ENCODE results near the gene CHCT1. TPM values are rescaled to one million over a fixed set of nuclear protein-coding genes. Genes with fewer than 3 reads are reported as not detected.

Gene CHCT1
- polyA plus RNA-seq, 1 donor (not counting 4 experiments of a cell fraction or from before 2014, with no cell fraction given), result not detected

- Histone ChIP-seq H4K20me1 (ENCODE audit: control insufficient read depth, extremely low read depth, insufficient read depth, low read length) (no peaks in the 10 kb centered on the region), H3K4me3 (ENCODE audit: control insufficient read depth in 2 of 3, extremely low read depth in 1 of 3, insufficient read depth in 2 of 3, low read depth in 1 of 3, low read length in 3 of 3) (no peak overlapping the region), H3K4me2 (ENCODE audit: control insufficient read depth, extremely low read depth, insufficient read depth, low read depth, low read length) (no peak overlapping the region), H3K9me1 (ENCODE audit: control insufficient read depth, extremely low read depth, insufficient read depth, low read length) (no peaks in the 10 kb centered on the region), H3K27me3 (ENCODE audit: control insufficient read depth, extremely low read depth, insufficient read depth, low read length) (no peaks in the 10 kb centered on the region), H2AFZ (ENCODE audit: control insufficient read depth, low read length) (no peak overlapping the region), H3K9me3 (ENCODE audit: control insufficient read depth, low read depth, low read length) (no peaks in the 10 kb centered on the region), H3K36me3 (ENCODE audit: control insufficient read depth in 2 of 2, extremely low read depth in 1 of 2, insufficient read depth in 2 of 2, low read length in 2 of 2) (no peaks in the 10 kb centered on the region), H3K79me2 (ENCODE audit: control insufficient read depth, insufficient read depth, low read length) (no peaks in the 10 kb centered on the region), H3K27ac (ENCODE audit: control insufficient read depth, insufficient read depth, low read length) (no peak overlapping the region), H3K9ac (ENCODE audit: control insufficient read depth, extremely low read depth, insufficient read depth, low read length) (no peak overlapping the region), H3K4me1 (ENCODE audit: control insufficient read depth, extremely low read depth, insufficient read depth, low read length) (no peaks in the 10 kb centered on the region)
- no peak for FAIRE-seq
- TF ChIP-seq CTCF (optimal IDR thresholded peaks at IDR 0.05 in 1 of 3, IDR thresholded peaks at IDR 0.05 in 1 of 3, conservative IDR thresholded peaks at IDR 0.05 in 1 of 3; ENCODE audit: extremely low read depth in 1 of 3, insufficient read depth in 2 of 3, low read length in 3 of 3) (no peak), EZH2 (IDR thresholded peaks at IDR 0.05; ENCODE audit: low read length) (no peak)
- dilution Hi-C loops (cut with MboI; ENCODE audit: extremely low pct_ligation_motif_present, low sequenced_read_pairs), result no loop called here
- no peak for DNase-seq (ENCODE audit: low read depth, low spot score)
Measured at GRCh38 chr17:60406887-60407286, 15.4 kb upstream of the CHCT1 start.

GRCh38 chr17:60410001-60410400, 12.3 kb upstream of the CHCT1 start:
- H3K27ac ChIP-seq (ENCODE audit: control insufficient read depth, insufficient read depth, low read length), result no peak overlapping the region
- no peak overlapping the region for H3K4me2 ChIP-seq (ENCODE audit: control insufficient read depth, extremely low read depth, insufficient read depth, low read depth, low read length)
- H3K36me3 ChIP-seq (ENCODE audit: control insufficient read depth in 2 of 2, extremely low read depth in 1 of 2, insufficient read depth in 2 of 2, low read length in 2 of 2), result no peaks in the 10 kb centered on the region
- dilution Hi-C loops (cut with MboI; ENCODE audit: extremely low pct_ligation_motif_present, low sequenced_read_pairs), result no loop called here
- H3K4me1 ChIP-seq (ENCODE audit: control insufficient read depth, extremely low read depth, insufficient read depth, low read length), result no peaks in the 10 kb centered on the region
- no peak overlapping the region for H2AFZ ChIP-seq (ENCODE audit: control insufficient read depth, low read length)
- H3K79me2 ChIP-seq (ENCODE audit: control insufficient read depth, insufficient read depth, low read length), result no peaks in the 10 kb centered on the region
- no peaks in the 10 kb centered on the region for H3K9me1 ChIP-seq (ENCODE audit: control insufficient read depth, extremely low read depth, insufficient read depth, low read length)
- H3K27me3 ChIP-seq (ENCODE audit: control insufficient read depth, extremely low read depth, insufficient read depth, low read length), result no peaks in the 10 kb centered on the region
- FAIRE-seq (no peak), DNase-seq (ENCODE audit: low read depth, low spot score) (no peak)
- no peak for TF ChIP-seq EZH2 (IDR thresholded peaks at IDR 0.05; ENCODE audit: low read length)
- TF ChIP-seq CTCF (optimal IDR thresholded peaks at IDR 0.05 in 1 of 3, IDR thresholded peaks at IDR 0.05 in 1 of 3, conservative IDR thresholded peaks at IDR 0.05 in 1 of 3; ENCODE audit: extremely low read depth in 1 of 3, insufficient read depth in 2 of 3, low read length in 3 of 3), result no peak
- H3K9me3 ChIP-seq (ENCODE audit: control insufficient read depth, low read depth, low read length), result no peaks in the 10 kb centered on the region
- H3K4me3 ChIP-seq (ENCODE audit: control insufficient read depth in 2 of 3, extremely low read depth in 1 of 3, insufficient read depth in 2 of 3, low read depth in 1 of 3, low read length in 3 of 3), result no peak overlapping the region
- H3K9ac ChIP-seq (ENCODE audit: control insufficient read depth, extremely low read depth, insufficient read depth, low read length), result no peak overlapping the region
- no peaks in the 10 kb centered on the region for H4K20me1 ChIP-seq (ENCODE audit: control insufficient read depth, extremely low read depth, insufficient read depth, low read length)

All from keratinocyte (primary cell).